ENCODE data around the gene IGFBP6.

- TF ChIP-seq POLR2A (IDR thresholded peaks at IDR 0.05; ENCODE audit: low read length), result no peak
- no peak for TF ChIP-seq GATA1 (IDR thresholded peaks at IDR 0.05; ENCODE audit: low read depth, low read length)
These were observed 3.8 kb downstream of the IGFBP6 start for GRCh38 chr12:53101266-53101665.

Data from erythroblast (primary cell).